HG02610 (cell line): ENCODE data around the gene TEX264.

Source experiments
- ATAC-seq: cut with Tn5 transposase; IDR thresholded peaks from one replicate; pipeline ENCODE4 v1.9.1; 2021; ENCODE audit warnings: mild to moderate bottlenecking, moderate library complexity; ENCODE audit not compliant: unreplicated experiment

Gene TEX264

DNA sequence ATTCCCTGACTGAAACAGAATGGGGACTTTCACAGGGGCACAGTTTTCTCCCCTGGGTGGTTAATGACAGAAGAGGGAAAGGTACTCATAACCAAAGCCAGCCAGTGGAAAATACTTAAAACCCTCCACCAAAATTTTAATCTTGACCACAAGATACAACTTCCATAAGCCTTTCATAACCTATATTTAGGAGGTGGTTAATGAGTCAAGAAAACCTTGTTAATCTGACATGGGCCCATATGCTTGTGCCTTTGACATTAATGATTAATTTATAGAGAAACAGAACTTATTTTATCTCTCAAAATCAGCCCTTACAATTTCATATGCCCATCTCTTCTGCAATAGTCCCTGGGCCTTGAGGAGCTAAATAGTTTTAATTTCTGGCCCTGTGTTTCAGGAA is 76.8 kb downstream of the TEX264 start:
- ATAC-seq = no peak

DNA sequence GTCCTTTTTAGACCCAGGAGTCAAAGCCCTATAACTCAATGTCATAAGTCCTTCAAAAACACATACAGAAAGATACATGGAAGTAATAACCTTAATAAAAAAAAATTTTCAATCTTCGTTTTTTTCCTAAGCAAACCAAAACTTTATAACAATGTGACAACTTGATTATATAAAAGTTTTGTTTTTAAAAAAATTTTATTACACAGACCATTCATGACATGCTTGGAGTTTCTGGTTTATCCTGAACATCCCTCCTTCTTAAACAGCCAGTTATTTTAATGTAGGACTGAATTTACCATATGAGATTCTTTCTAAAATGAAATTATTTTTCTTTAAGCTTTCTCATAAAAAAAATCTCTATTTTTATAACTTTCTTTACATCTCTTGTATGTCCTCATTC is 77.3 kb downstream of the TEX264 start:
- no peak for ATAC-seq

- no peak for ATAC-seq
These were observed 79.8 kb downstream of the TEX264 start for GRCh38 chr3:51750878-51751277.

GRCh38 chr3:51751287-51751686 is 80.2 kb downstream of the TEX264 start:
- ATAC-seq = no peak
